Colon (tissue), 2 donors: Measurements from ENCODE around the gene AFAP1L2.

Experiments used
- FAIRE-seq: peaks from 2 replicates; lab custom pipeline; 2012; peaks lifted over from hg19 to GRCh38; lab: Jason Lieb, UNC
- donor health status: control.
- donor health status: control.

The AFAP1L2 gene

DNA sequence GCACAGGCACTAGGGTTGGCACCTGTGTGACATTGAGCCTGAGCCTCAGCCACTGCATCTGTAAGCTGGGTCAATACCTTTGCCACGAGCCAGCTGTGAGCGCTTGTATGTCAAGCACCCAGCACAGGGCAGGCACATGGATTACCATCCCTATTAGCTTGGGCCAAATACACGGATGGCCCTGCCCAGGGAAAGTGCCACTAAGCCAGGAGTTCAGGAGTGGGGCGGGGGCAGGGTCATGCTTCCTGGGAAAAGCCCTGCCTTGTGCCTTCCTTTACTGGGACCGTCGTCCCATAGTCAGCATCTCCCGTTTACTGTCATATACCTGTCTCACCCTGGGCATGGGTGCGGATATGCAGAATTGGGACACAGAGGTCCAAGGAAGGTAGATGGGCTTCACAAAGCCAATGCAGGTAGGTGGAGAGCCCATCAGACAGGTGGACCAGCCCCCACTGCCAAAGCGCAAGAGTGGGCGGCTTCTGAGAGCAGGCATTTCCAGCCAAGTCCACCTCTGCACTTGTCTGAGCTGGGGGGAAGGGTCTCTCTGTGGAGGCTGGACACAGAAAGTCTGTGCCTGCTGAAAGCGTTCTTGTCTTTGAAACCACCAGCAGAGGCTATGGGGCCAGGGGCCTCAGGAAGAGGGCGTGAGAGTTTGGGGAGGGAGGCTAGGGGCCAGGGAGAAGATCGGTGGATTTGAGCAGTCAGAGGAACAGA, 92.6 kb downstream of the AFAP1L2 start:
- FAIRE-seq: no peak

DNA sequence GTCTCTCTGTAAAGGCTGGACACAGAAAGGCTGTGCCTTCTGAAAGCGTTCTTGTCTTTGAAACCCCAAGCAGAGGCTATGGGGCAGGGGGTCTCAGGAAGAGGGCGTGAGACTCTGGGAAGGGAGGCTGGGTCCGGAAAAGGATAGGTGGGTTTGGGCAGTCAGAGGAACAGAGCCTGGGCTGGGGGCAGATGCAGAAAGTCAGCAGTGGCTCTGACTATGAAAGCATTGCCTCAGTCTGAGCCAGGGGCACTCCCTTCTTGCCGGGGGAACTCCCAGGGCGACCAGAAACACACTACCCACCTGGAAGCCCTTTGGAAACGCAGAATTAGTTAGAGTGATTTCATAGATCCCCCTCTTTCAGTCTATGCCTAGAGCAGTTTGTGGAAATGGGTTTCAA, 93.3 kb downstream of the AFAP1L2 start:
- FAIRE-seq: no peak

DNA sequence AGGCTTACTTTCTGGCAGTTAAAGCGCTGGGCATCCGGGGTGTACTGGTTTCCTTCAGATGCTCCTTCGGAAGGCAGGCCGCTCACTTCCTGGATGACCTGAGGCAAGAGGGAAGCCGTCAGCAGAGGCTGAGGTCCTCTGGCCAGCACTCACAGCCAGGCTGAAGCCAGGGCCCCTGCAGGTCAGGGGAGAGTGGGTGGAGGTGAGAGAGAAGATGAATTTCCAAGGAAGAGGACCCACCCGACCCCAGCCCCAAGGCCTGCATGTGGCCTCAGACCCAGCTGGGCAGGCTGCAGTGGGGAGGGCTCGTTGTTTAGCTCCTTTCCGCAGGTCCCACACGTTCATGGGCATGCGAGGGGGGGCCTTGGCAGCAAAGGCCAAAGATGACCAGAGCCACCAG, 94.0 kb downstream of the AFAP1L2 start:
- no peak for FAIRE-seq

DNA sequence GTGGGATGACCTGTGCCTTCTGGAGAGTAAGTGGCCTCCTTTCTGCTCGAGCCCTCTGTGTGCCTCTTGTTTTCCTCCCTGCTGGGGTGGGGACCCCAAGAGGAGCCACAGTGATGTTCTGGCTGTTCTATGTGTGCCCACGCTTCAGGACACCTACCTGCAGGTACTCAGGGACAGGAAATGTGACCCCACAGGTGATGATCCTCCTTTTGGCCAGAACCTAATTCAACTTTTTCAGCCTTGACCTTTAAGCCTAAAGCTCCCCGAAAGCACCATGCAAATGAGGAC, 95.0 kb downstream of the AFAP1L2 start:
- FAIRE-seq: no peak

DNA sequence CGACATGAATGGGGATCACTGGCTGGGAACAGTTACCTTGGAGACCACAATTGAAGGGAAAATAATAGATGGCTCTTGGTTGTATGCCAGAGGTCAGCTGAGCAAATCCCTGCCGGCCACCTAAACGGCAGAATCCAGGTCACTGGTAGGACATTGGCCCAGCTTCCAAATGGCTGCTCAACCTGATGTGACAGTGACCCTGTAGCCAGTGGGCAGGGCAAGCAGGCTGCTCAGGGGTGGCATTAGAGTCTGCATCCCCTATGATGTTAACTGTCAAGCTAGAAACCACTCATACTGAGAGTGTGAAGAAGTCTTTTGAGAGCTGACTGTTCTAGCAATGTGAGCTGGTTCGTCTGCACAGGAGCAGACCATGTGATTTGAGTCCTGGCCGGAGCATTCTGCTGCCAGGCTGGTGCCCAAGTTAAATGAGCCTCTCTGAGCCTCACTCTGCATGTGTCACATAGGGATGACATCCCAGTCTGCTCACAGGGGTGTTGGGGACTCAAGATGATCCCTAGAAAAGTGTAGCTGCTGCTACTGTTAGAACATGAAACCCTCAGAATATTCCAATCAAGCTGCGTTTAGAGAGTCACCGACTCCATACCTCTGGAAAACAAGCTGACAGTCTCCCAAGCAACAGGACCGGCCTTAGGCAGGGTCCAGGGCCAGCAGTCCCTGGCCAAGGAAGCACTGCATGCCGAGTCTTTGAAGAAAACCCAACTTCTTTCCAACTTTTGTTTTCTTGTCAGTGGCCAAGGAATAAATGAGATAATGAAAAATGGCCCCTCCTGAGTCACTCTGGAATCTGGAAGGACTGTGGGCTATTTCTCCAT, 95.6 kb downstream of the AFAP1L2 start:
- no peak for FAIRE-seq

DNA sequence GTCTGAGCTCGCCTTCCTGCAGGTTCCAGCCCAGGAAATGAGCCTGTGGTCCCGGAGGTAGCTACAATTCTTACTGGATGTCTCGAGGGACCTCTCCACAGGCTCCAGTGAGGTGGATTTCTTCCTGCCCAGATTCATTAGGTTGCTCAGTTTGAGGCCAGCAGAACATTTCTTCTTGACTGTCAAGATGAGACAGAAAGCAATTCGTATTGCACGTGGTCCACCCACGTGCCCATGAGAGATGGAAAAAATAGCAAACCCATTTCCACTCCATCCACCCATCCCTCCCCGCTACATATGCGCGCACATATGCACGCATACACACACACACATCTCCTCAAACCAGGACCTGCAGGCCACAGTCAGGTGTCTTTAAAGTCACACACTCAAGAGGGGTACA, 96.6 kb downstream of the AFAP1L2 start:
- no peak for FAIRE-seq

DNA sequence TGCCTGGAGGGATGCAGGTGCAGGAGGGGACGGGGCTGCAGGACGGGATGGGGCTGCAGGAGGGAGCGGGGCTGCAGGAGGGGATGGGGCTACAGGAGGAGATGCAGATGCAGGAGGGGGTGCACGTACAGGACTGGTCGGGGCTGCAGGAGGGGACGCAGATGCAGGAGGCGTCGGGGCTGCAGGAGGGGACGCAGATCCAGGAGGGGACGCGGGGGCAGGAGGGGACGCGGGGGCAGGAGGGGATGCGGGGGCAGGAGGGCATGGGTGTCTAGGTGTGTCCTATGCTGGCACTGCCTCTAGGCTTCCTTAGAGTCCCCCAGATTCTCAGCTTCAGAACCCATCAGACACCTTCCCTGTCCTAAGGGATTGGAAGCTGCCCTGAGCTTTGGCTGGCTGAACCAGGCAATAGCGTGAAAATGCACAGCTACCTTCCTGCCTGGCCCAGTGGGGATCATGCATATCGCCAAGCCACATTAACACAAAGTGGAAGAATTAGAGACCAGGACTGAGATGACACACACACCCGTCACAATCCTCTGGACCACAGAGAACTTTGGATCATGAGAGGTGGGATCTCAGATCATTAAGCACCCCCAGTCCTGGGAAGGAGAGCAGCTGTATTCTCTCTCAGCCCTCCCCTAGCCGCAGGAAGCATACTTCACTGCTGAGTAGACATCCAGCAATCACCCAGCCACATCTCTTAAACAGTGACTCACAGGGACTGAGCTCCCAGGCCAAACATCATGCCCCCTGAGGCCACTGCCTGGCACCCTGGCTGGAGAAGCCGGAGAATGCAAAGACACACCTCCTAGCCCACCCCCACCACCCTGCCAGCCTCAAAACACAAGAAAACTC, 98.0 kb downstream of the AFAP1L2 start:
- FAIRE-seq: no peak

DNA sequence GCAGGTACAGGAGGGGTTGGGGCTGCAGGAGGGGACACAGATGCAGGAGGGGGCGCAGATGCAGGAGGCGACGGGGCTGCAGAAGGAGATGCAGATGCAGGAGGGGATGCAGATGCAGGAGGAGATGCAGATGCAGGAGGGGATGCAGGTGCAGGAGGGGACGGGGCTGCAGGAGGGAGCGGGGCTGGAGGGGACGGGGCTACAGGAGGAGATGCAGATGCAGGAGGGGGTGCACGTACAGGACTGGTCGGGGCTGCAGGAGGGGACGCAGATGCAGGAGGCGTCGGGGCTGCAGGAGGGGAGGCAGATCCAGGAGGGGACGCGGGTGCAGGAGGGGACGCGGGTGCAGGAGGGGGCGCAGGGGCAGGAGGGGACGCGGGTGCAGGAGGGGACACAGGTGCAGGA, 98.8 kb downstream of the AFAP1L2 start:
- FAIRE-seq: no peak

DNA sequence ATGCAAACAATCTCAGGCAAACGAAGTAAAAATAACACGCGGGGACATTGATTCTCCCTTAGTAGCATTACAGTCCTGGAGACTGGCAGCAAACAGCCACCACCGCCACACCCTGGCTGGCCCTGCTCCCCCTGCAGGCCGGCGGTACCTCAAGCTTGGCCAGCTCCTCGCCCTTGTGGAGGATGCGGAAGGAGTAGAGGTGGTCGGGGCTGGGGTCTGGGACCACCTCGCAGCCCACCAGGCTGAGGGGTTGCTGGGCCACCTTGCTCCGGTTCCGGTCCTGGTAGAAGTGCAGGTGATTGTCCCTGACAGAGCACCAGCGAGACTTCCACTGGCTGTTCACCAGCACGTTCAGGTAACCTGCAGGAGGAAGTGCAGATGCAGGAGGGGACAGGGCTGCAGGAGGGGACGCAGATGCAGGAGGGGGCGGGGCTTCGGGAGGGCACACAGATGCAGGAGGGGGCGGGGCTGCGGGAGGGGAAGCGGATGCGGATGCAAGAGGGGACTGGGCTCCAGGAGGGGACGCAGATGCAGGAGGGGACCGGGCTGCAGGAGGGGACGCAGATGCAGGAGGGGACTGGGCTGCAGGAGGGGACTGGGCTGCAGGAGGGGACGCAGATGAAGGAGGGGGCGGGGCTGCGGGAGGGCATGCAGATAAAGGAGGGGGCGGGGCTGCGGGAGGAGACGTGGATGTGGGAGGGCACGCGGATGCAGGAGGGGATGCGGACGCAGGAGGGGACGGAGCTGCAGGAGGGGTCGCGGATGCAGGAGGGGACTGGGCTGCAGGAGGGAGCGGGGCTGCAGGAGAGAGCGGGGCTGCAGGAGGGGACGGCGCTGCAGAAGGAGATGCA, 99.5 kb downstream of the AFAP1L2 start:
- no peak for FAIRE-seq

DNA sequence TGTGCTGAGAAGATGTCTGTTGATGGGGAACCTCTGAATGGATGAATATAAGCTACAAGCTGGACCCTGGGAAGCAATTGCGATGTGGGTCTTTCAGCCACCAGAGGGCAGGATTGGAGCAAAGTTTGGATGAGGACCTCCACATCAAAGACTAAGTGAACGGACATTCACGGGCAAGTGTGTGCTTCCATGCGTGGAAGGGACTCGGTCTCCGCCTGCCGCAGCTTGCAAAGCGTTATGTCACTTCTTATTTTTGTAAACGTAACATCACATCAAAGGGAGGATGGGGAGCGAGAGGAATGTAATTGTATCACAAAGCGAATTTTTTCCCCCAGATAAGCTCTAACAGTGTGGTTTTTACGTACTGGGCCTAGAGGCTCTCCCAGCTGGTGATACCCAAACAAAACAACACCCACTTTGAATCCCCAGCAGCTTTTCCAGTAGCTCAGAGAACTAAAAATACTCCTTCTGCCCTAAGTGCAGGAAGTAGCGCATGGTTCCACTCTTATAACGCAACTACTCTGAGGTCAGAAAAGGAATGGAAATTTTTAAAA, 100.2 kb downstream of the AFAP1L2 start:
- no peak for FAIRE-seq

DNA sequence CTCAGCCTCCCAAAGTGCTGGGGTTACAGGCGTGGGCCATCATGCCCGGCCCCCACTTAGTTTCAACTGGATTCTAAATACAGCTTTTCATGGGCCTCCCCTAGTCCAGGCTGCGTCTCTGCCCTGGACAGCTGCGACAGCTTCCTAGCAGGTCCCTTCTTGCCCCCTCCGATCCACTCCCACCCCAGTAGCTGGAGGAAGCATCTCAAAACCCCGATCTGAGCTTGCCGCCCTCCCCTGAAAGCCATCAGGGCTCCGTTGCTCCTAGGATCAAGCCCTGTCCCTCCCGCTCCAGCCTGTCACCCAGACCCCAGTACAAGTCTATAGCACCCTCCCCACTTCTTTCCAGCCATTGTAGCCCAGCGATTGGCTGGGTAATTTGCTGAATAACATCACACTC, 100.7 kb downstream of the AFAP1L2 start:
- FAIRE-seq: no peak

DNA sequence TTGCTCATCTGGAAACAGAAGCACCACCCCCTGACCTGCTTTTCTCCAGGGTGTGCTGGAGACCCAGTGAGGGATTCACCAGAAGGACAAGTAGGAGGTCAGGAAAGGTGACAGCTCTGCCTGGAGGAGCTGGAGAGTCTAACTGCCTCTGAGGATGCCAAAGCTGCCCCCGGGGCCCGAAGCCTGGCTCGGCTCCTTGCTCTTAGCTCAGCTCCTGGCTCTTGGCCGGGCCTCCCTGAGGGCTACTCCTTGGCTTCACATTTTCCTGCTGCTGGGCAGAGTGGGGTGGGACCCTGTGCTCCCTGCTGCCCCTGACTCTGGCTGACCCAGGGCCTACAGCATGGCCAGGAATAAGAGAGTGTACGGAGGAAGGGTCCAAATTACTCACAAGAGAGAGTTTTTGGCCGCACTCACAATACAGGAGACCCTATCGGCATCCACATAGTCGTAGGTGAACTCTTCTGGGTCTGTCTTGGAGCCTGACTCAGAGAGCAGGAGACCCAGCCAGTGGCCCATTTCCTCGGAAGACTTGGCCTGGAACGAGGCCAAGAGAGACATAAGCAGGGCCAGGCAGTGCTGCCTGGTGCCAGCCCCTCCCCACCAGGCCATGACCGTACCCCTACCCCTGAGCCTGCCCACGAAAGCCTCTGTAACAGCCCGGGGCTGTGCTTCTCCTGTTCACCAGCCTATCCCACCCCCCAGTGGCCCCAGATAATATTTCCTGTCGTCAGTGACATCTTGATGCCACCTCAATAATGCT, 102.2 kb downstream of the AFAP1L2 start:
- no peak for FAIRE-seq

DNA sequence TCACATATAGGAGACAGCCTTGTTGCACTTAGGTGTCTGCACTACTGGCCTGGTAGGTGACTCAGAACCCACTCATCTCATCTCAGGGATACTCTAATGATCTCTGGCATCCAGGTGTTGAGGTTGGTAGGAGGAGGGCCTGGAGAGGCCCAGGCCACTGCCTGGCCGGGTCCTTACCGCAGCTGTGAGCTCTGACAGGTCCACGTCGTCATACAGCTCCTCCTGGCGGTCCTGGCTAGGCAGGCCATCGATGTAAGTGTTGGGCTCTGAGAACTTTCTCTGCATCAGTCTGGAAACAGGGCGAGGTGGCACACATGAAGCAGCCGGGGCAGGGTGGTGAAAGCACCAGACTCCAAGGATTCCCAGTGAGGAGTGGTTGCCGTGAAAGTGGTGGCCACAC, 103.1 kb downstream of the AFAP1L2 start:
- no peak for FAIRE-seq

DNA sequence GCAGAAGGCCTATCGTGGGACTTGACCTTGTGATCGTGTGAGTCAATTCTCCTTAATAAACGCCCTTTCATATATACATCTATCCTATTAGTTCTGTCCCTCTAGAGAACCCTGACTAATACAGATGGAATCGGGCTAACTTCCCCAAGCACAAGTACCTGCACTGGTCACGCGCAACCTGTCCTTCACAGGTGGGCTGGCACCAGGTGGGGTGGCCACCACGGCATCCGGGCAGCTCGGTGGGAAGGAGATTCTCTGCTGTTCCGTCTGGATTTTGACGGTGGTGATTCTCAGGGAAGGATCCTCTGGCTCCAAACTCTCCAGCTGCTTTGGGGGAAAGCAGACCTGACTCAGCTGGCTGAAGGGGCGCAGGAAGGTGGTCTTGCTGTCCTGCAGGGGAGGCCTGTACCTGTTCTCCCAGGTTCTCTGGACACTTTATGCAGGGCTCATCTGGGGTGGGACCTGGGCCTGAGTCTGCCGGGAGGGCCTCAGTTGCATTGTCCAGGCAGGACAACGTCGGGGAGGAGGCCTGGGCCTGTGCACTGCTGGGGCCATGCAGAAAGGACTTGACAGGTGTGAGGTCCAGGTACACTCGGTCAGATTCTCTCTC, 104.2 kb downstream of the AFAP1L2 start:
- FAIRE-seq: no peak

DNA sequence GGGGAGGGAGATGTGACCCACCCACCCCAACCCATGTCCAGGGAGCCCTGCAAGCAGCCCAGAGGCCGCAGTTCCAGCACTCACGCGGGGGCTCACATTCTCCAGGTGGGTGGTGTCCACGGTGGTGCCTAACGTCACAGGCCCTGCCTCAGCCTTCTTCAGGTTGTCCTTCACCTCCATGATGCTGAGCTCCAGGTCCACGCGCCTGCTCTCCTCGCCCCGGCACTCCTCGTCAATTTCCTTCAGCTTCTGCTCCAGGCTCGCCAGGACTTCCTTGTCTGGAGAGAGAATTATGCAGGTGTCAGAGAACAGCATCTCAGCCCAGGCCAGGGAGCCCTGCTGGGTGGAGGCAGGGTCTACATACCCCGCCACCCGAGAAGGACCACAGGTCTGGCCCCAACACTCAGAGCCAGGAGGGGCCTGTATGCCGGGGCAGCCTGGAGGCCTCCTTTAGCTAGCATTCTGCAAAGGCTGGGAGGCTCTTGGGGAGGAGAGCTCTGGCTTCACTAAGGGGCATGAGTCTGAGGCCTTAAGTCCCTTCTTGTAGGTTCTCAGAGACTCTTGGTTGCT, 107.1 kb downstream of the AFAP1L2 start:
- FAIRE-seq: no peak

DNA sequence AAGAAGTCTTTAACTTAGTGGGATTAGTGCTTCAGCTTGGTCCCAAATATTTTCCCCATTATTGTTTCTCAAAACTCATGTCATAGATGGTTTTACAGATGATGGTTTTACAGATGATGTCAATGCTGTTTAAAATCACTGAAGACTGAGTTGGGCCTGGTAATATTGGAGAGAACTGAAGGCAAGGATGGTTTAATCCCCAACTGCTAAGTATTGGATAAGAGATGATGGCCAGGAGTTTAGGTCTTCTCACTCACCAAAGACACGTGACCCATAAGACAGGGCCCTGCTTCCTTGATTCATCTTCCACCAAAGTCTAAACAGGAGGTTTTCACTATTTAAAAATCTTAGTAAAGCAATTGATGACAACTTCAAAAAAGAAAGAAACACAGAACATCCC, 108.9 kb downstream of the AFAP1L2 start:
- no peak for FAIRE-seq

DNA sequence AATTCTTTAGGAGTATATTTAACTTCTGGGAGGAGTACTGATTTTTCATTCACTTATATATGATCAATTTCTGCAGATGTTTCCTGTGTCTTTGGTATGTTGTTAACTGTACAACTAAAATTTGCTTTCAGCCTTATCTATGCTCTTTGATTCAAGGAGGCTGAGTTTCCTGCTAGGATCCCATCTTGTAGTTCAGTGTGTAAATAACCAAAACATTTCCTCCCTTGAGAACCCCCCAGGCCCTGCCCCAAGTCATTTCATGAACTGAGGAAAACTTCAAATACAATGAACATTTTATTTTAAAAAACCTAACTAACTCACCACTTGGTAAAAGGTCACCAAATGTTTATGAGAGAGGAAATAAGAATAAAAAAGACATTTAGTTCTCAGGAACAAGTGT, 109.8 kb downstream of the AFAP1L2 start:
- no peak for FAIRE-seq

DNA sequence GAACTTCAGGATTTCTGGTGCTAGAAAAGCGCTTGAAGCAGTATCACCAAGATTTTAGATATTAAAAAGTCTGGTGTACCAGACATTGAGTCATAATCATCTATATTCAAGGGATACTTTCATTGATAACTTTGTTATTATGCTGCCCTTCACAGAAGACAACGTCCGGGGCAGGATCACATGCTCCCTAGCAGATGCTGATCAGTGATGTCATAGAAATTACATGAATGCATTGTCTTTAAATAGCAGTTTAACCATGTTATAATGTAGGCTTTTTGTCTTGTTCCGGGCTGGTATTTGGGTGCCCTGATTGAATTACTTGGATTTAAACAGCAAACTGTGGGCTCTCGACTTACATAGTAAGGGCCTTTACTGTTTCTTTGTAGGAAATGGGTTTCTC, 111.2 kb downstream of the AFAP1L2 start:
- FAIRE-seq: no peak

DNA sequence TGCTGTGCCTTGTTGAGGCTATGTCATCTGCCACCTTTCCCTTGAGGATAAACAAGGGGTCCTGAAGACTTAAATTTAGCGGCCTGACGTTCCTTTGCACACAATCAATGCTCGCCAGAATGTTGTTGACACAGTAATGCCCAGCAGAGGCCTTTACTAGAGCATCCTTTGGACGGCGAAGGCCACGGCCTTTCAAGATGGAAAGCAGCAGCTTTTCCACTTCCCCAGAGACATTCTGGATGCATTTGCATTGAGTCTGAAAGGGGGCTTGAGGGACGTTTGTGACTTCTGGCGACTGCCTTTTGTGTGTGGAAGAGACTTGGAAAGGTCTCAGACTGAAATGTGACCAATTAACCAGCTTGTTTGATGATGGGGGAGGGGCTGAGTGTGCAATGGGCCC, 112.8 kb downstream of the AFAP1L2 start:
- no peak for FAIRE-seq

DNA sequence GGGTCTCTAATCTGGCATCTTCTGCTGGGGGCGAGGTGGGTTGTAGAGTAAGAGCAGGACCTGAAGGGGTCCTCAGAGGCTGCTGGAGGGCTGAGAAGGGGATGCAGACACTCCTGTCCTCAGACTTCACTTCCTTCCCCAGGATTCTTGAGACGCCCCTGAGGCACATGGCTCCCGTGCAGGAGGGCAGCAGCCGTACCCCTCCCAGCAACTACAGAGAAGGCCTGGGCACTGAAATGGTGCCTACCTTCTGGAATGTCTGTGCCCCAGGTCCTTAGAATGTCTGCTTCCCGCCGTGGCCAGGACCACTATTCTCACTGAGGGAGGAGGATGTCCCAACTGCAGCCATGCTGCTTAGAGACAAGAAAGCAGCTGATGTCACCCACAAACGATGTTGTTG, 113.2 kb downstream of the AFAP1L2 start:
- no peak for FAIRE-seq
